Sigmoid colon (tissue), 7 donors: ENCODE data around the gene C14orf180. TPM values are rescaled to one million over a fixed set of nuclear protein-coding genes. Genes with fewer than 3 reads are reported as not detected.
A peak's percentile ranks its signal among the peaks of the same experiment; 100 is the strongest.

Experiments
- DNase-seq: peaks from one replicate; pipeline ENCODE4 v3.0.0-alpha.2; 2019
- H3K27ac ChIP-seq, 4 donors: fragments of 200-600 bp; sonication (generic); one replicate each; pipeline ENCODE4 v1.5.1; 2016 to 2019; ENCODE audit warnings: mild to moderate bottlenecking in 1 of 4
- H3K27me3 ChIP-seq, 3 donors: fragments of 200-600 bp; sonication (generic); one replicate each; pipeline ENCODE4 v1.5.1; 2019; ENCODE audit warnings: mild to moderate bottlenecking in 1 of 3
- H3K36me3 ChIP-seq, 4 donors: fragments of 200-600 bp; sonication (generic); one replicate each; pipeline ENCODE4 v1.5.1; 2016 to 2019
- H3K4me1 ChIP-seq, 4 donors: fragments of 200-600 bp; sonication (generic); one replicate each; pipeline ENCODE4 v1.5.1; 2017 to 2019
- H3K4me3 ChIP-seq, 4 donors: fragments of 200-600 bp; sonication (generic); one replicate each; pipeline ENCODE4 v1.5.1; 2017 to 2019; ENCODE audit warnings: mild to moderate bottlenecking in 2 of 4, moderate library complexity in 1 of 4
- H3K9me3 ChIP-seq, 4 donors: fragments of 200-600 bp in 3 of 4; sonication (generic) in 3 of 4; one replicate each; pipeline versions ENCODE4 v1.5.1 to v1.6.1; 2013 to 2019
- CTCF ChIP-seq, 4 experiments: fragments of 450-650 bp in 3 of 4; fragments of 200-600 bp in 1 of 4; IDR thresholded peaks; one replicate each; pipeline ENCODE4 v1.5.1; 2016 to 2019; ENCODE audit warnings: antibody characterized with exemption in 4 of 4, mild to moderate bottlenecking in 3 of 4, moderate library complexity in 2 of 4
- EP300 ChIP-seq, 4 donors: sonication (generic); formaldehyde crosslinking; IDR thresholded peaks; one replicate each; pipeline ENCODE4 v1.6.1; 2017; ENCODE audit warnings: antibody characterized with exemption in 4 of 4
- POLR2A ChIP-seq, 2 donors: fragments of 450-650 bp; IDR thresholded peaks; one replicate each; pipeline ENCODE4 v1.6.1; 2016; ENCODE audit warnings: antibody characterized with exemption in 2 of 2, mild to moderate bottlenecking in 2 of 2, moderate library complexity in 2 of 2
- POLR2AphosphoS5 ChIP-seq, 4 donors: sonication (generic); formaldehyde crosslinking; IDR thresholded peaks; one replicate each; pipeline ENCODE4 v1.6.1; 2017; ENCODE audit warnings: antibody characterized with exemption in 4 of 4
- WGBS, 2 donors: extraction: QIAGEN DNeasy Blood & Tissue Kit; methylation state at CpG; one replicate each; pipeline ENCODE4 v1.1.7; 2013; 5-methylcytosine and 5-hydroxymethylcytosine counted together
- intact Hi-C: fragments of 100-400 bp; cut with DNase I; formaldehyde crosslinking; loops from one replicate; pipeline ENCODE4 v1.15.1; 2023
- polyA plus RNA-seq, 3 donors: library from polyadenylated mRNA; stranded (reverse); fragments of 200-250 nt; gene quantifications; one replicate each; pipeline ENCODE4 v1.2.3, GENCODE V29; 2013
- total RNA-seq, 4 donors: library from RNA; depleted of rRNA; stranded (reverse); fragments of >200 nt; gene quantifications; one replicate each; pipeline ENCODE4 v1.1.0, GENCODE V29; 2016
- donor health status: healthy with polysubstance abuse.
- donor health status: Bipolar disorder and iron deficiency.
- donor health status: healthy.

C14orf180 gene
- total and polyA plus RNA-seq, 7 donors: 0.16 to 5.0 (median 0.58) TPM; not detected in 1

GRCh38 chr14:104624939-104625338 lies 45.4 kb downstream of the C14orf180 start:
- Histone ChIP-seq H3K4me3 (no peak overlapping the region), H3K4me1 (no peaks in the 10 kb centered on the region), H3K36me3 (no peaks in the 10 kb centered on the region), H3K9me3 (no peaks in the 10 kb centered on the region), H3K27me3 (peaks cover 0 to 7% (median 0%) of the 10 kb centered on the region in 3 donors), H3K27ac (no peak overlapping the region)
- no peak for DNase-seq
- WGBS, 2 donors: 55 to 64% methylated on average over 5 of the region's 5 CpGs
- intact Hi-C loops: no loop called here
- no peak for TF ChIP-seq EP300 (IDR thresholded peaks at IDR 0.05)
- no peak for TF ChIP-seq CTCF (IDR thresholded peaks at IDR 0.05)
- TF ChIP-seq POLR2AphosphoS5 (IDR thresholded peaks at IDR 0.05): no peak
- no peak for TF ChIP-seq POLR2A (IDR thresholded peaks at IDR 0.05)

GRCh38 chr14:104632781-104633180 lies 53.2 kb downstream of the C14orf180 start:
- peaks cover 0 to 20% (median 0%) of the 10 kb centered on the region in 3 donors for H3K27me3 ChIP-seq
- H3K27ac ChIP-seq: no peak overlapping the region
- TF ChIP-seq EP300 (IDR thresholded peaks at IDR 0.05) (no peak), CTCF (IDR thresholded peaks at IDR 0.05) (no peak), POLR2AphosphoS5 (IDR thresholded peaks at IDR 0.05) (no peak), POLR2A (IDR thresholded peaks at IDR 0.05) (no peak)
- H3K4me1 ChIP-seq: no peaks in the 10 kb centered on the region
- intact Hi-C loops: no loop called here
- peak; percentile 40 for DNase-seq
- WGBS, 2 donors: 66 to 69% methylated on average over 9 of the region's 9 CpGs
- H3K4me3 ChIP-seq: no peak overlapping the region
- no peaks in the 10 kb centered on the region for H3K36me3 ChIP-seq
- no peaks in the 10 kb centered on the region for H3K9me3 ChIP-seq

GRCh38 chr14:104633276-104634137 lies 53.9 kb downstream of the C14orf180 start:
- Histone ChIP-seq H3K4me1 (no peaks in the 10 kb centered on the region), H3K4me3 (no peak overlapping the region), H3K27me3 (peaks cover 0 to 20% (median 0%) of the 10 kb centered on the region in 3 donors), H3K27ac (no peak overlapping the region), H3K36me3 (no peaks in the 10 kb centered on the region), H3K9me3 (no peaks in the 10 kb centered on the region)
- peak; percentile 68 for DNase-seq
- WGBS, 2 donors: 75 to 78% methylated on average over 24 of the region's 24 CpGs
- TF ChIP-seq EP300 (IDR thresholded peaks at IDR 0.05) (no peak), CTCF (IDR thresholded peaks at IDR 0.05) (no peak), POLR2A (IDR thresholded peaks at IDR 0.05) (no peak), POLR2AphosphoS5 (IDR thresholded peaks at IDR 0.05) (no peak)
- intact Hi-C loops: no loop called here

GRCh38 chr14:104634138-104634760 lies 54.7 kb downstream of the C14orf180 start:
- Histone ChIP-seq H3K36me3 (no peaks in the 10 kb centered on the region), H3K27me3 (peaks cover 0 to 25% (median 0%) of the 10 kb centered on the region in 3 donors), H3K27ac (no peak overlapping the region), H3K4me3 (no peak overlapping the region), H3K4me1 (no peaks in the 10 kb centered on the region), H3K9me3 (no peaks in the 10 kb centered on the region)
- no peak for TF ChIP-seq POLR2A (IDR thresholded peaks at IDR 0.05)
- no peak for TF ChIP-seq POLR2AphosphoS5 (IDR thresholded peaks at IDR 0.05)
- TF ChIP-seq CTCF (IDR thresholded peaks at IDR 0.05): no peak
- no peak for TF ChIP-seq EP300 (IDR thresholded peaks at IDR 0.05)
- WGBS, 2 donors: 86 to 90% methylated on average over 20 of the region's 20 CpGs
- intact Hi-C loops: no loop called here
- peak; percentile 53 for DNase-seq
